ENCODE data around the gene MED1. TPM values are rescaled to one million over a fixed set of nuclear protein-coding genes. Genes with fewer than 3 reads are reported as not detected.

Gene MED1
- total RNA-seq, 4 donors from 2014 or later: 19.5 to 33.9 (median 27.2) TPM

- Histone ChIP-seq H3K4me1 (peaks cover 26 to 43% (median 27%) of the 10 kb centered on the region in 4 donors), H3K9me3 (no peaks in the 10 kb centered on the region), H3K36me3 (peaks cover 0 to 8% (median 6%) of the 10 kb centered on the region in 4 donors), H3K27ac (replicated peaks in 1 of 4) (peak overlapping the region; percentile 91 to 94 (median 92)), H3K27me3 (no peaks in the 10 kb centered on the region), H3K4me3 (peak overlapping the region; percentile 76 to 96 (median 94))
- intact Hi-C loops (cut with DNase I): loop anchor here (5.0 to 10.0 kb wide), 2 partner anchors 52 to 126 kb away; partner anchors contain the start of gene MED1
- under 1% methylated on average over 24 of the region's 46 CpGs for WGBS
- DNase-seq (ENCODE audit: extremely low spot score): no peak
- TF ChIP-seq, protein P1, sequence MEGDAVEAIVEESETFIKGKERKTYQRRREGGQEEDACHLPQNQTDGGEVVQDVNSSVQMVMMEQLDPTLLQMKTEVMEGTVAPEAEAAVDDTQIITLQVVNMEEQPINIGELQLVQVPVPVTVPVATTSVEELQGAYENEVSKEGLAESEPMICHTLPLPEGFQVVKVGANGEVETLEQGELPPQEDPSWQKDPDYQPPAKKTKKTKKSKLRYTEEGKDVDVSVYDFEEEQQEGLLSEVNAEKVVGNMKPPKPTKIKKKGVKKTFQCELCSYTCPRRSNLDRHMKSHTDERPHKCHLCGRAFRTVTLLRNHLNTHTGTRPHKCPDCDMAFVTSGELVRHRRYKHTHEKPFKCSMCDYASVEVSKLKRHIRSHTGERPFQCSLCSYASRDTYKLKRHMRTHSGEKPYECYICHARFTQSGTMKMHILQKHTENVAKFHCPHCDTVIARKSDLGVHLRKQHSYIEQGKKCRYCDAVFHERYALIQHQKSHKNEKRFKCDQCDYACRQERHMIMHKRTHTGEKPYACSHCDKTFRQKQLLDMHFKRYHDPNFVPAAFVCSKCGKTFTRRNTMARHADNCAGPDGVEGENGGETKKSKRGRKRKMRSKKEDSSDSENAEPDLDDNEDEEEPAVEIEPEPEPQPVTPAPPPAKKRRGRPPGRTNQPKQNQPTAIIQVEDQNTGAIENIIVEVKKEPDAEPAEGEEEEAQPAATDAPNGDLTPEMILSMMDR (IDR thresholded peaks at IDR 0.05): no peak
- TF ChIP-seq EP300 (IDR thresholded peaks at IDR 0.05): no peak
These were observed 50.3 kb downstream of the MED1 start for GRCh38 chr17:39400547-39401411.

DNA sequence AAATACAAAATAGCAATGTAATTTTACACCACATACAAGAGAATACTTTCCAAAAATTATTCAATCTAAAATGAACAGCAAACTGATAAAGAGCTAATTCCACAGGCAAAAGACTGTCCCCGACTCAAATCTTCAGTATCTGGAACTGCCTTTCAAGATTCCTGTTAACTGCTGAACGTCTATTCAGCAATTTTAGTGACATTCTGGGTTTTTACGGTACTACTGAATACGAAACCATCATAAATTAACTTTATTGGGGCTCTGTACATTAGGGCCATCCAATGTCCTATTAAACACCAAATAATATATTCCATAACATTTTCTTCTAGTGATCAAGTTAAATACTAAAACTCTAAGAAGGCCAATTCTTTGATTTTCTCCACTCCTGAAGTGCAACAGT lies 51.3 kb downstream of the MED1 start:
- H3K27ac ChIP-seq (replicated peaks in 1 of 4): peak overlapping the region in 2 of 4 donors; percentile 94
- intact Hi-C loops (cut with DNase I): loop anchor here (5.0 to 10.0 kb wide), 2 partner anchors 53 to 125 kb away; partner anchors contain the start of gene MED1
- TF ChIP-seq POLR2A (IDR thresholded peaks at IDR 0.05; ENCODE audit: low read depth) (no peak), EP300 (IDR thresholded peaks at IDR 0.05) (no peak), POLR2AphosphoS5 (IDR thresholded peaks at IDR 0.05) (no peak)
- TF ChIP-seq, protein P1 (IDR thresholded peaks at IDR 0.05): no peak
- WGBS: 45% methylated on average over 4 of the region's 4 CpGs
- no peak for DNase-seq (ENCODE audit: extremely low spot score)
- H3K4me3 ChIP-seq: peak overlapping the region; percentile 76 to 96 (median 94)
- H3K9me3 ChIP-seq: no peaks in the 10 kb centered on the region
- H3K27me3 ChIP-seq: no peaks in the 10 kb centered on the region
- peaks cover 0 to under 1% (median 0%) of the 10 kb centered on the region in 4 donors for H3K36me3 ChIP-seq
- H3K4me1 ChIP-seq: peaks cover 27 to 51% (median 29%) of the 10 kb centered on the region in 4 donors

- 26% methylated on average over 2 of the region's 2 CpGs for WGBS
- TF ChIP-seq, protein P1 (IDR thresholded peaks at IDR 0.05): peak in 1 of 3 experiments; percentile 16
- TF ChIP-seq POLR2AphosphoS5 (IDR thresholded peaks at IDR 0.05) (no peak), POLR2A (IDR thresholded peaks at IDR 0.05; ENCODE audit: low read depth) (no peak), EP300 (IDR thresholded peaks at IDR 0.05) (no peak)
- H3K4me1 ChIP-seq: peaks cover 22 to 61% (median 34%) of the 10 kb centered on the region in 4 donors
These were observed 57.3 kb downstream of the MED1 start for GRCh38 chr17:39393736-39394135.

GRCh38 chr17:39391448-39391847 lies 59.6 kb downstream of the MED1 start:
- intact Hi-C loops (cut with DNase I): no loop called here
- H3K4me3 ChIP-seq: no peak overlapping the region
- peaks cover 0 to 16% (median 8%) of the 10 kb centered on the region in 4 donors for H3K36me3 ChIP-seq
- no peak for DNase-seq (ENCODE audit: extremely low spot score)
- TF ChIP-seq EP300 (IDR thresholded peaks at IDR 0.05): no peak
- WGBS: 82% methylated on average over 5 of the region's 5 CpGs
- H3K27me3 ChIP-seq: no peaks in the 10 kb centered on the region
- no peaks in the 10 kb centered on the region for H3K9me3 ChIP-seq
- peaks cover 19 to 43% (median 30%) of the 10 kb centered on the region in 4 donors for H3K4me1 ChIP-seq
- no peak overlapping the region for H3K27ac ChIP-seq (replicated peaks in 1 of 4)

More at GRCh38 chr17:39393736-39394135, 57.3 kb downstream of the MED1 start:
- Histone ChIP-seq H3K36me3 (peaks cover 0 to under 1% (median 0%) of the 10 kb centered on the region in 4 donors), H3K27ac (replicated peaks in 1 of 4) (no peak overlapping the region), H3K4me3 (no peak overlapping the region), H3K9me3 (no peaks in the 10 kb centered on the region), H3K27me3 (no peaks in the 10 kb centered on the region)
- DNase-seq (ENCODE audit: extremely low spot score): no peak
- intact Hi-C loops (cut with DNase I): no loop called here

GRCh38 chr17:39385040-39385439 lies 66.0 kb downstream of the MED1 start:
- no peak for DNase-seq (ENCODE audit: extremely low spot score)
- H3K36me3 ChIP-seq: peaks cover 0 to 18% (median 9%) of the 10 kb centered on the region in 4 donors
- H3K27me3 ChIP-seq: no peaks in the 10 kb centered on the region
- peaks cover 0 to 9% (median 2%) of the 10 kb centered on the region in 4 donors for H3K4me1 ChIP-seq
- 90% methylated on average over 6 of the region's 6 CpGs for WGBS
- H3K27ac ChIP-seq (replicated peaks in 1 of 4): no peak overlapping the region
- TF ChIP-seq POLR2A (IDR thresholded peaks at IDR 0.05; ENCODE audit: low read depth) (no peak), EP300 (IDR thresholded peaks at IDR 0.05) (no peak), POLR2AphosphoS5 (IDR thresholded peaks at IDR 0.05) (no peak)
- TF ChIP-seq, protein P1 (IDR thresholded peaks at IDR 0.05): no peak
- intact Hi-C loops (cut with DNase I): no loop called here
- no peak overlapping the region for H3K4me3 ChIP-seq
- H3K9me3 ChIP-seq: no peaks in the 10 kb centered on the region

All from esophagus muscularis mucosa (tissue), 4 donors.